HG03175 (cell line): Measurements from ENCODE around the gene TUBA8.
A peak's percentile ranks its signal among the peaks of the same experiment; 100 is the strongest.
"Not testable (repeated sequence)": the region's sequence is repeated elsewhere in the genome, so short reads cannot be mapped to it uniquely, and the experiment has no call there.

Experiments
- ATAC-seq: cut with Tn5 transposase; IDR thresholded peaks from one replicate; pipeline ENCODE4 v1.9.1; 2021; ENCODE audit warnings: mild to moderate bottlenecking, moderate library complexity; ENCODE audit not compliant: unreplicated experiment

The TUBA8 gene

DNA sequence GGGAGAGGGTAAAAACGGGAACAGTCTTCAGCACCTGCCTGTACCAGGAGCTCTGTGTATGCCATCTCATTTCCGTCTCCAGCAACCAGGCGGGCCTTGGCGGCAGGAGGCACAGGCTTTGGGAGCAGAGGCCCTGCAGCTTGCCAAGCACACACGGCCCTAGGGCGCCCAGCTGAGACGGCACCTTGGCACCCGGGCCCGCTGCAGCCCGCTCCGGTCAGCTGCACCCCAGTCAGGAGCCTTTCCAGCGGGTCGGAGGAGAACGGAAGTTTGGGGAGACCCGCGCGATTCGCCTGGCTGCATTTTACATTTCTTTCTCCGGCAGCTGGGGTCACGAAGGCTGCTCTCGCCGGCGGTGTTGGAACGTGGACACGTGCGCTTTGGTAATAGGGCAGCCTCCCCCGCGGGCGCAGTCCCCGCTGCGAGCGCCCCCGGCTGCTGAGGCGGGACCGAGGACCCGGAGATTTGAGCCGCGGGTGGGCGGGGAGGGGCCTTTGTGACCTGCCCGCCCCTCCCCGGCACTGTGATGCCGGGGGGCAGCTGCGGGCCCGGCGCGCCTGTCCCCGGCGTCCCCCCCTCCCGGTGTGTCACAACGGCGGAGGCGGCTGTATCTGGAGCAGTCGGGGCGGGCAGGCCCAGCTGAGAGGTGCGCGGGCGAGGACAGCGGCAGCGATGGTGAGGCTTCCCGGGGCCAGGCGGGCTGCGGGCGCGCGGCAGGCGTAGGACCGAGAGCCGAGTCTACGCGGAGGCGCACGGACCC, at the start of gene TUBA8:
Gene TUBA8 (plus strand): TSS at position 616 of the 760 bp plus-strand sequence. CDS start 57 bp downstream, at position 673.
- peak; percentile 42 for ATAC-seq

DNA sequence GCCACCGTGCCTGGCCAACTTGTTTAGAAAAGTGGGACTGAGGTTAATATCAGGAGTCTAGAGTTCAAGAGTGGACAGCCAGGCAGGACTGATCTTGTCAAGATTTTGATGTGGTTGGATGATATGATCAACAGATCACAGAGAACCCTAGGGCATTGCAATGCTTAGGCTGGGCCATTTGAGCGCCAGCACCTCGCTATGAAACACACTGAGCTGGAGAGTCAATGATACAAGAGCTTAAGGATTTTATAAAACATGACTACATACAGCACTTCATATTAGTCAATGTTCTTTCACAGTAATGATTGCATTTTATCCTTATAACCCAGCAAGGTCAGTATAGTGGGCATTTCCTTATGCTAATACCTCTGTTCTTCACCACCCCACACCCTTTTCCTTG, 48.2 kb upstream of the TUBA8 start:
- ATAC-seq: no peak

DNA sequence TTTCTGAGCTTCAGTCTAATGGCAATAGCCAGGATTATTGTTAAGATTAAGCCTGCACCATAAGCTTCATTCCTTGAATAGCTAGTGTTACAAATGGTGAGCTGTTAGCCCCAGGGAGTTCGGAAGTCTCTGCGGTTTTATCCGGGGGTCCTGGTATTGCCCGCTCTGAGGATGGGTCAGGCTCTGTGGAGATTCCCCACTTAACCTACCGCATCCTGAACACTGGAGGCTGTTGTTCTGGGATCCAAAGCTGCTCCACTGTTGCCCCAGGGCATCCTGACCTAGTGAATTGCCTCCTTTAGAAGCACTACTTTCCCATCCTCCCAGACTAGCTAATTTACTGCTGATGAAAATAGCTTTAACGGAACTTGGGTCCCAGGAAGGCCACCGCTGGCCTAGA, 47.3 kb upstream of the TUBA8 start:
- ATAC-seq: no peak

DNA sequence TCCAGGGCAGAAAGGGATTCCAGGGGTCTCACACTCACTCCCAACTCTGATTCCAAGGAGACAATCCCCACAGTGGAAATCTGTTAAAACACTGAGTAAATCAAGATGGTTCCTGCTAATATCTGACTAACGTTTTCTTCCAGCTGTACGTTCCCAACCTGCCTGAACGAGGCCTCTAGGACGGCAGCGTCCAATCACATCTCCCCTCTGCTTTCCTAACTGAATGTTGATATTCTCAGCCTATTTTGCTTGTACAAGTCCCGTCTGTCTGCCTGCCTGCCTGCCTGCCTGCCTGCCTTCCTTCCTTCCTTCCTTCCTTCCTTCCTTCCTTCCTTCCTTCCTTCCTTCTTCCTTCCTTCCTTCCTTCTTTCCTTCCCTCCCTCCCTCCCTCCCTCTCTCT, 46.9 kb upstream of the TUBA8 start:
- ATAC-seq: not testable (repeated sequence)

DNA sequence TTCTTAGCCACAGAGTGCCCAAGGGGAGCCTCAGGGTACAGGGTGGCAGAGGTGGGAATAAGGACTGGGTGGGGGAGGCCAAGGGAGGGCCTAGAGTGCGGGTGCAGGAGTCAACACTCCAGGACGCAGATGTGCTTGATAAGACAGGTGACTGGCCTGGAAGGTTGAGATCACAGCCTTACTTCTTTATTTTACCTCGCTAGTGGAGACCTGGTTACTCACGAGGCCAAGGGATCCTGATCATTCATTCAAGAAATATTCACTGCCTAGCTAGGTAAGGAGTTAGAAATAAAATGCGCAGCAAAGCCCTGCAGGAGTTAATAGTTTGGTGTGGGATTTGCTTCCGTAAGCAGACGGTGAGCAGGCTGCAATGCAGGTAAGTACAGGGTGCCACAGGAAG, 46.0 kb upstream of the TUBA8 start:
- no peak for ATAC-seq

DNA sequence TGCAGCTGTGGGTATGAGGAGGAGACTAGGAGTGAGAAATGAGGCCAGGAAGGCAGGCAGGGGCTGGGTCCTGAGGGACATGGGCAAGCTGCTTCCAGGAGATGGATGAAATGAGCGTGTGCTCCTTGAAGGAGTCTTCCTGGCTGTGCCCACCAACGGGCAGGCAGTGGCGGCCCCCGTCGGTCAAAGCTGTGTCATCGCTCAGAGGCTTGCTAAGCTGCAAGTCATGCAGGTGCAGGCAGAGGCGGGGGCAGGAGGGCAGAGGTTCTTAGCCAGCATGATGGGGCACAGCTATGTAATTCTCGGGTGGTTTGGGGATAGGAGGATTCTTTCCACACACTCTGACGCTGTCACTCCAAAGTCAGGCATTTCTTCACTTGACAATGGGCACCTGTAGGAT, 45.4 kb upstream of the TUBA8 start:
- no peak for ATAC-seq

DNA sequence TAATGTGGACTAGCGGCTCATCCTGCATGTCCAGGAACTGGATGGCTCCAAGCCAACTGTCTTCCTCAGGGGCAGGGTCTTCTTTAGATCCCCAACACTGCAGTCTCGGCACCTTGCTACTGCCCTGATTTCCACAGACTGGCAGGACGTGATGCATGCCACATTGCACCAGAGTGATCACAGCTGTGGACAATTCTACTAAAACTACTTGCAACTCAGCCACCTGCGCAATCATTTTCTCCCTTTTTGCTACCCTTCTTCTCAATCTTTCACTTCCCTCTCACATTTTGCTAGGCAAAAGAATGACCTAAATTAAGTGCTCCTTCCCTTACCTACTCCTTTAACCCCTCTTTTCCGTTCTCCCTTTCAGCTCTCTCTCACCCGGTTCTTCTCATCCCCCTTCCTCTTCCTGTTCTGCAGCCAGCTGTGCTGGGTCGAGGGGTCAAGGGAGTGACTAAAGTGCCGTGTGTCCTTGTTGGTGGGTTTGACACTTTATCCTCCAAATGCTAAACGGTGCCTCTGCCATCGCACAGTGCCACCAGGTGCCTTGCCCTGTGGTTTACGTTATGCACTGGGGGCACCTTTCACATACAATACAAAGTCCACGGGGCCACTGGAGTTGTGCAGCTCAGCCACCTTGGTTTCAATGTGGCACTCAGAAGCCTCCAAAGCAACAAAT, 44.3 kb upstream of the TUBA8 start:
- no peak for ATAC-seq

DNA sequence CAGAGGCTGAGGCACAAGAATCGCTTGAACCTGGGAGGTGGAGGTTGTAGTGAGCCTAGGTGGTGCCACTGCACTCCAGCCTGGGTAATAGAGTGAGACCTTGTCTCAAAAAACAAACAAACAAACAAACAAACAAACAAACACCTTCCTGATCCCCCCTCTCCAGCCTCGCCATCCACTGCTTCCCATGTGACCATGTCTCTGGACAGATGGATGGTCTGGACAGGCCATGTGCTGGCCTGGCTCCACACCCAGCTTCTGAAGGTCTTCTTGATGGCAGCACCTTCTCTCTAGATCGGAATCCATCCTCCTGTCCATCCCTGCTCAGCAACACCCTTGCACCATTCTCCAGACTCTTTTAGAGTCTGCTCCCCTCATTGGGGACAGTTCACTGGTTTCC, 43.5 kb upstream of the TUBA8 start:
- ATAC-seq: no peak

DNA sequence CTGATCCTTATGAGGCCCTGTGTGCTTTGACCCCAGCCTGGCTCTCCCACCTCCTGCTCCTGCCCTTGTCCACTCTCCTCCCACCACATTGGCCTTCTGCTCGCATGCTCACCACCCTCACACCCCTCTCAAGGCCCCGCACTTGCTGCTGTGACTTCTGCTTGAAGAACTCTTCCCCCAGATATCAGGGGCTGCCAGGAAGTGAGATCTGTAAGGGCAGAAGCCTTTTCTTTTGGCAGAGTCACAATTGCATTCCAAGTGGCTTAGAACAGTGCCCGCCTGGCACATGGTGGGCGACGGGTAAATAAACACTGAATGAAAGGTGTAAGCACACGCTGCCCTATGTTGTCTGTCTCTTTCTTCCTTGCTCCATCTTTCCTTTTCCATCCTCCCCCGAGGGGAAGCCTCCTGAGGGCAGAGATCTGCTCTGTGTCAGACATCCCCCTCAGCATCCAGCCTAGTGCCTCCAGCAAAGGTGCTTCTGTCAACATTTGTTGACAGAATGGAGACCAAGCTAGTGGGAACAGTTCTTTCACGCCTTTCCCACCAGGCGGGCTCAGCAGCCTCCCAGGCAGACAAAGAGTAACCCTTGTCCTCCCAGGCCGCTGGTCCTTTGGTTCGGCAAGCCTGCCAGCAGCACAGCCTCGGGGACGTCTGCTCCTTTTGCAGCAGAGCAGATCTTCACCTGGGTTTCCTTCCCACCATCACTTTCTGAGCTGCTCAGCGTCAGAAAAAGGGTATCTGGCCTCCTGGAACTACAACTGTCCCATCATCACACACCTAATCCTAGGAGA, 42.9 kb upstream of the TUBA8 start:
- ATAC-seq: no peak

DNA sequence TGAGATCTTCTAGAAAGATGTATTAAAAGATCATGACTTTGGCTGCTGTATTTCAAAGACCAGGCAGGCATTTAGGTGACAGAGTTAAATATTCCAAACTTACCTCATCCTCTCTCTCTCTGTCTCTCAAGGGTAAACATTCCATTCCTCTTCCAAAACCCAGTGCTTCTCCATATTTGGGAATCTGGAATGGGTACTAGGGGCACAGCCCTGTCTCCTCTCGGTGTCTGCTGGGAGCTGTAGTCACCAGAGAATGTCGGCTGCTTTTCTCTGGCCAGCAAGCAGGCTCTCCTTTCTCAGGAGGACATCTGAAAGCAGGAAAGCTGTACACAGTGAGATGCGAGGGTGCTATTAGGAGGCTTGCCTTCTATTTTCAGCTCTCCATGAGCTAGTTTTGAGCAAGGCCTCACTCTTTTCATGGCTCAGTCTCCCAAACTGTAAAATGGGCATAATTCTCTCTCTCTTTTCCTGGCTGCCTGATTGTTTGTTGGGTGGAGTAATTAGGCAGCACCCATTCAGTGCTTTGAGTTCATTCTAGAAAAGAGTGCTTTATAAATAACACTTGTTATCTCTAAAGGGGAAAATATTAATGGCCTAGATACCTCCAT, 42.1 kb upstream of the TUBA8 start:
- no peak for ATAC-seq

DNA sequence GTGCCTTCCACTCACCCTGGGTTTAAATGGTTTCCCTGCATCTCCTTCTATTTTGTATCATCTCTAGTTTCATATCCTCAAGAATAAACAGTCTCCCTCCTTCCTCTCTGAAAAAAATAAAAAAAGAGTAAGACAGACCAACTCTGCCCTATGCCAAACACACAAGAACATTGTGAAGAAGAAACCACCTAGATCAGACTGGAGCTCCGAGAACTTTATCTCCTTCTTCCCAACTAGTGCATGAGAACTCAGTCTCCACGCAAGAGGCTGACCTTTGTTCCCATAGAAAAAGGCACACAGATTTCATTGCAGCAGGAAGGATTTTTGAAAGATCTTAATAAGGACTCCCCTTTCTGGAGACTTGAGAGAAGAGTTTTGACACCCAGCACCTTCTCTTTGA, 41.6 kb upstream of the TUBA8 start:
- ATAC-seq: no peak

DNA sequence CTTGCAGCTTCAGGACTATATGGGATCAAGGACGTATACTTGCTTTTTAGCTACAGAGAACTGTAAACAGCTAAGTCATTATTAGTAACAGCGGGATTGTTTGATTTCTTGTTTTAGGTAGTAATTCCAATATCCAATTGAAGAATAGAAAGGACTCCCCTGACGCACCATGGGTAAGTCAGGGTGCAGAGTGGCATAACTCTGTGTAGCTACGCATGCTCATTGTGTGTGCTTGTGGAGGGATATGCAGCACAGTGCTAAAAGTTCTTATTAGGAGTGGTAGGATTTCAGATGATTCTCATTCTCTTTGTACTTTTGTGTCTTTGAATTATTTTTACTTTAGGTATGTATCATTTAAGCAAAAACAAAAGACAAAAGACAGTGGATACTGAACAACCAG, 40.6 kb upstream of the TUBA8 start:
- ATAC-seq: no peak

DNA sequence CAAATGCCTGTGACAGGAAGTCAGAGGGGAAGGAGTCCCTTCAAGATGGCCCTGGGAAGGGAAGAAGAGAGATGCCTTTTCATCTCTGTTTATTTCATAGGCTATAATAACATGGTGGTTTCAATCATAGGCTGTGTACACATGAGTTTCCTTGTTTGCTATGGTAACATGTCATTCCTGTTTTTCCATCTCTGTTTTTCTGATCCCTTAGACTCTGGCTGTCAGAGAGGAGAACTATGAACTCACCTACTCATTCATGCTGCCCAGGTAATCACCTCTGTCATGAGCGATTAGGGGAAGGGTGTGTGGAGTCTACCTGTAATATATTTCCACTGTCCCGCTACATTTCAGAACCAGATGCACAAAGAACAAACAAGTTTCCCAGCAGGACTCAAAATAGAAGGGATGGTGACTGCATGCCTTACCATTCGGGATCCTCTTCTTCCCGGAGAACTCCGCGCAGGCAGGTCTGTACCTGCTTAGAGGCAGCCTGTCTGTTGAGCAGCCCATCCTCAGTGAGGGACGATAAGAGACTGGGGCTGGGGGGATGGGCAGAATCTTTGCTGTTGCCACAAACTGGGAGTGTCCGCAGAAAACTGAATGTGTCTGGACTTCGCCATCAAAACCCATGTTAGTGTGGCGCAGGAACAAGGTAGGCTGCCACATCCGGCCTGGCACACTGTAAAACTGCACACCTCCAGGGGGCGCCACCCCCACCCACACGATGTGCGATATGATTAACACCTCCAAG, 39.9 kb upstream of the TUBA8 start:
- ATAC-seq: no peak

DNA sequence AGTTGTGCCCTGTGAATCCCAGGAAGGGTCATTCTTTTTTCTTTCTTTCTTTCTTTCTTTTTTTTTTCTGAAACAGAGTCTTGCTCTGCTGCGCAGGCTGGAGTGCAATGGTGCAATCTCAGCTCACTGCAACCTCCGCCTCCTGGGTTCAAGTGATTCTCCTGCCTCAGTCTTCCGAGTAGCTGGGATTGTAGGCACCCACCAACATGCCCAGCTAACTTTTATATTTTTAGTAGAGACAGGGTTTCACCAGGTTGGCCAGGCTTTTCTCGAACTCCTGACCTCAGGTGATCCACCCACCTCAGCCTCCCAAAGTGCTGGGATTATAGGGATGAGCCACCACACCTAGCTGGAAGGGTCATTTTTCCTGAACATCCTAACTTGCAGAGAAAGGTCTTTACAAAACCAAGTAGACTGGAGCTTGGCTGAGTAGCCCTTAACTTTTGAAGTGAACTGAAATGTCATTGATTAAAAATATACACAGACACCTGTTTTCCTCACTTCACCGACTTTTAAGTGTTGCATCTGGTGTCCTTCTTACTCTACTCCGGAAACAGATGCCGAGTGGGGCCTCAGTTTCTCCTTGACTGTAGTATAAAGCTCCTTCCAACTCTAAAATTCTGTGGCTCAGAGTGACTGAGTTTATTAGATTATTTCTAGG, 39.2 kb upstream of the TUBA8 start:
- ATAC-seq: not testable (repeated sequence)

DNA sequence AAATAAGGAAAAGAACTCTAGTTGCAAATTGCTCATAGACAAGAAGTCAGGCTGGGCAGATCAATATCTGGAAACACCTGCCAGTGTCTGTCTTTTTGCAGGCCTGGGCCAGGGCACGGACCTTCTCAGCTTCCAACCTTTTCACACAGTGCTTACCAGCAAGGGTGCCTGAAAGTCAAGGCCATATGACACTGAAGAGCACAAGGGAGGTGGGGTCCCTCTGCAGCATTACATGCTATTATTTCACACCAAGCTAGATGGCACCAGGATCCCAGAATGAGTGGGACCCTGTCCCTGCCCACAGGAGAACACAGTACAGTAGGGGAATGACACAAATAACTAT, 38.7 kb upstream of the TUBA8 start:
- ATAC-seq: no peak

DNA sequence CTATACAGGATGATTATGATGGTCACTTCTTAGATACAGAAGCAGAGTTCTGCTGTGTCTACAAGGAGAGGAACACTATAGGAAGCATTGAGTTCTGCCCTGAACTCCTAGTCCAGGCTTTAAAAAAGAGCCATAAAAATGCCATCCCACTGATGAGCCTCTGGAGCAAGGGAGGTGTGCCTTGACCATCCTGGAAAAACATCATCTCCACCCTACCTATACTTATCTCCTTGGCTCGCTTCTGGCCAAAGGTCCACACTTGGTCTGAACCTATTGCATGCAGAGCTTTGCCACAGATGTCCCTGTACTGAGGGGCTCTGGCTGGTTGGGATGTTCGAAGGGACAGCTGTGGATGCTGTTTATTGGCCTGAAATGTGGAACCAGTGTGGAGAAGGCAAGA, 37.1 kb upstream of the TUBA8 start:
- no peak for ATAC-seq

DNA sequence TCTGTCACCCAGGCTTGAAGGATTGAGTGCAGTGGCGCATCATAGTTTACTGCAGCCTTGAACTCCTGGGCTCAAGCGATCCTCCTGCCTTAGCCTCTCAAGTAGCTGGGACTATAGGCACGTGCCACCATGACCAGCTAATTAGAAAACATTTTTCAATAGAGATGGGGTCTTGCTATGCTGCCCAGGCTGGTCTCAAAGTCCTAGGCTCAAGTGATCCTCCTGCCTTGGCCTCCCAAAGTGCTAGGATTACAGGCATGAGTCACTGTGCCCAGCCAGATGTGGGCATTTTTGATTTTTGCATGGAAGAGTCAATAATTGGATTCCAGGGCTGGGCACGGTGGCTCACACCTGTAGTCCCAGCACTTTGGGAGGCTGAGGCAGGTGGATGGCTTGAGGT, 36.7 kb upstream of the TUBA8 start:
- ATAC-seq: not testable (repeated sequence)

DNA sequence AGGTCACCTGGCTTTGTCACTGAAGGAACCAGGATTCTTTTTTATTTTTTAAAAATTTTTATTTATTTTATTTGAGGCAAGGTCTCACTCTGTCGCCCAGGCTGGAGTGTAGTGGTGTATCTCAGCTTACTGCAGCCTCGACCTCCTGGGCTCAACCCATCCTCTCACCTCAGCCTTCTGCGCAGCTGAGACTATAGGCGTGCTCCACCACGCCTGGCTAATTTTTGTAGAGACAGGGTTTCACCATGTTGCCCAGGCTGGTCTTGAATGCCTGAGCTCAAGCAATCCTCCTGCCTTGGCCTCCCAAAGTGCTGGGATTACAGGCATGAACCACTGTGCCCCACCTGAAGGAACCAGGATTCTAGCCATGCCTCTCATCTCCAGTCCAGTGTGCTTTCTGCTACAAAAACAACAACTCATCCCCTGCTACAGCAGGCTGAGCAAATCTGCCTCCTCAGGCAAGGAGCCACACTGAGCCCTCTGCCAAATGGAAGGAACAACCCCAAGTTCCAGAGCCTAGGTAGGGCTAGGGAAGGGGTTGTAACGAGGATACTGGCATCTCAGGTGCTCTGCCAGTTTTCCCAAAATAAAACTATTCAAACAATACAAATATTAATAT, 35.4 kb upstream of the TUBA8 start:
- no peak for ATAC-seq

DNA sequence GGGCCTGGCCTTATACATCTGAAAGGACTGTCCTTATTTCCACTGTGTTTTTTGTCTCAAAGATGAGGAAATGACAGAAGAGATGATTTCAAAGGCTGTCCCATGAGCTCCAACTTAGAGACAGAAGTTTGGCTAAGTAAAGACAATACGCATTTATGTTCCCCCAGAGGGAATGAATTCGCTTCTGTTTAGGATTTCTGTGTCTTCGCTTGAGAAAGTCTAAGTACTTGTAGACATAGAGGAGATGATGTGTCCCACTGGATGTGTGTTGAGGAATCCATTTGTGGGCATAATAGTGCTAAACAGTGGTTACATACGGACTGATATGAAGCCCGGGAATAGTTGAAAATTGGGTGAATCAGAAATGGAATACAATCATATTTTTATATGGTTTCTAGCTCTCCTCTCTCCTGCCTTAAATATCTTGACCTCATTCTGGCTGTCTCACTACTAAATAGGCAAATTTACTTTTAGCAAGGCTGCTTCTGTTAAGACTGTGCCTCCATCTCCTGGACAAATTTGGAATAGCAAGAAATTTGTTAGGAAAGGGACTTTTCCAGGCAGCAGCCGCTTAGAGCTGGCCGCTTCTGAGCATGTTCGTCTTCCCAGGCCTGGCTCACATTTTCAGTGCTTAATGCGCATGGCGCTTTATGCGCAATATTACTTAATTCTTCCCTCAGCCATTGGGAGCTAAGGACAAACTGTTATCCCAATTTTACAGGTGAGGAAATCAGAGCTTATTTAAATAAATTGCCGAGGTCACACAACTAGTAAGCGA, 34.7 kb upstream of the TUBA8 start:
- no peak for ATAC-seq
